Globus pallidus (tissue), 1 donor: Measurements from ENCODE around the gene KDM4C.
A peak's percentile ranks its signal among the peaks of the same experiment; 100 is the strongest.

ENCODE experiments used
- DNase-seq: peaks from one replicate; pipeline ENCODE4 v3.0.0-alpha.2; 2015; ENCODE audit warnings: low spot score

KDM4C gene

GRCh38 chr9:7097785-7098752 lies 340.3 kb downstream of the KDM4C start:
- no peak for DNase-seq

- no peak for DNase-seq
These were observed 345.6 kb downstream of the KDM4C start for GRCh38 chr9:7103367-7103766.

- no peak for DNase-seq
These were observed 346.0 kb downstream of the KDM4C start for GRCh38 chr9:7103771-7104170.

GRCh38 chr9:7104625-7105024 lies 346.9 kb downstream of the KDM4C start:
- no peak for DNase-seq

GRCh38 chr9:7105095-7105494 lies 347.3 kb downstream of the KDM4C start:
- no peak for DNase-seq

- DNase-seq: no peak
These were observed 351.2 kb downstream of the KDM4C start for GRCh38 chr9:7108936-7109335.

GRCh38 chr9:7111413-7111812 lies 353.6 kb downstream of the KDM4C start:
- no peak for DNase-seq

GRCh38 chr9:7115606-7116005 lies 357.8 kb downstream of the KDM4C start:
- DNase-seq: peak; percentile 2

GRCh38 chr9:7117676-7118561 lies 360.1 kb downstream of the KDM4C start:
- DNase-seq: no peak

GRCh38 chr9:7118633-7119032 lies 360.9 kb downstream of the KDM4C start:
- no peak for DNase-seq

- no peak for DNase-seq
These were observed 361.8 kb downstream of the KDM4C start for GRCh38 chr9:7119612-7120011.

- DNase-seq: no peak
These were observed 363.3 kb downstream of the KDM4C start for GRCh38 chr9:7121055-7121454.

GRCh38 chr9:7121664-7122063 lies 363.9 kb downstream of the KDM4C start:
- no peak for DNase-seq

- DNase-seq: no peak
These were observed 366.0 kb downstream of the KDM4C start for GRCh38 chr9:7123743-7124142.

- no peak for DNase-seq
These were observed 367.5 kb downstream of the KDM4C start for GRCh38 chr9:7125231-7125630.

GRCh38 chr9:7129391-7129790 lies 371.6 kb downstream of the KDM4C start:
- DNase-seq: no peak

GRCh38 chr9:7130266-7130820 lies 372.6 kb downstream of the KDM4C start:
- DNase-seq: no peak

- DNase-seq: no peak
These were observed 374.8 kb downstream of the KDM4C start for GRCh38 chr9:7132605-7133004.

GRCh38 chr9:7135735-7136134 lies 378.0 kb downstream of the KDM4C start:
- DNase-seq: no peak

- no peak for DNase-seq
These were observed 379.3 kb downstream of the KDM4C start for GRCh38 chr9:7137040-7137439.

- DNase-seq: no peak
These were observed 379.8 kb downstream of the KDM4C start for GRCh38 chr9:7137571-7137970.

- no peak for DNase-seq
These were observed 382.1 kb downstream of the KDM4C start for GRCh38 chr9:7139886-7140285.

- no peak for DNase-seq
These were observed 382.6 kb downstream of the KDM4C start for GRCh38 chr9:7140401-7140800.
